HG03097 (cell line): ENCODE data around the gene PCYT1A.
"Not testable (repeated sequence)": the region's sequence is repeated elsewhere in the genome, so short reads cannot be mapped to it uniquely, and the experiment has no call there.

Source experiments
- ATAC-seq: cut with Tn5 transposase; IDR thresholded peaks from one replicate; pipeline ENCODE4 v1.9.1; 2021; ENCODE audit not compliant: unreplicated experiment, low FRiP score

Gene PCYT1A

DNA sequence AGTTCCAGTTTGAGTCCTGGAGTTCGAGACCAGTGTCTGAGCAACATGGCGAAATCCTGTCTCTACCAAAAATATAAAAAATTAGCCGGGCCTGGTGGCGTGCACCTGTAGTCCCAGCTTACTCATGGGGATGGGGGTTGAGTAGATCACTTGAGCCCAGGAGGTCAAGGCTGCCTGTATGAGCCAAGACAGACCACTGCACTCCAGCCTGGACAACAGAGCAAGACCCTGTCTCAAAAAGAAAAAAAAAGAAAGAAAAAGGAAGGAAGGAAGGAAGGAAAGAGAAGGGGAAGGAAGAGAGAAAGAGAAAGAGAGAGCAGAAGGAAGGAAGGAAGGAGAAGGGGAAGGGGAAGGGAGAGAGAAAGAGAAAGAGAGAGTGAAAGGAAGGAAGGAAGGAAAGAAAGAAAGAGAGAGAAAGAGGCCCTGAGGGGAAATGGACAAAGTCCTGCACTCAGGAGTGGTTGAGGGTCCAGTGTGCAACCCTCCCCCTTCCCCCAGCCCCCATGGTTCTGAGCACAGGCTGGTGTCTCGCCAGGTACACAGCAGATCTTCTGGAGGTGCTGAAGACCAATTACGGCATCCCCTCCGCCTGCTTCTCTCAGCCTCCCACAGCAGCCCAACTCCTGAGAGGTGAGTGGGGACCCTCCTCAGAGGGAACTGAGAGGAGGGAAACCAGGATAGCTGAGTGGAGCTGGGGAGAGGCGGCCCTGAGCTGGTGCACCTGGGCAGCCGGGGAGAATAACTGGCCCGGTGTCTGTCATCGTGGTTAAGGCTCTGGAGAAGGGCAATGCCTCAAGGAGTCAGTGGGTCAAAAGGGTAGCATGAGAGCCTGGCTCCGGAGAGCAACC, 70.0 kb downstream of the PCYT1A start:
- ATAC-seq, result no peak

DNA sequence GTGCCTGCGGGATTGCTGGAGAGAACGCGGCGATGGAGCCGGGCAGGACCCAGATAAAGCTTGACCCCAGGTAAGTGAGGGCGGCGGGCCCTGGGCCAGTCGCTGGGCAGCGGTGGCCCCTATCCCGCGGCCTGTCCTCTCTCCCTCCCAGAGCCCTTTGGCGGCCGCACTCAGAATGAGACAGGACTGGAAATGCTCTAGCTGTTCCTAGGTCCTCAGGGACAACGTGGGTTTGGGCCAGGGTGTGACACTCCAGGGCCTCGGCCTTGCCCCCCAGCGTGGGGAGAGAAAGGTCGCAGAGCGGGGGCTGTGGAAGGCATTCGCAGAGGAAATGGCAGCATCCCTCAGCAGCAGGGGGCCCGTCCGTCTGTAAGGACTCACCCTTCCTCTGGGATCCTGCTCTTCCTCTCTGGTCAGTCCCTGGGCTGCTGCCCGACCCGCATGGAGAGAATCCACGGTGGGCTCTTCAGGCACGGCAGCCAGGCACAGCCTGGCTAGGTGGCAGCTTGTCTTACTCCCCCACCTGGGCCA, 70.8 kb downstream of the PCYT1A start:
- no peak for ATAC-seq

DNA sequence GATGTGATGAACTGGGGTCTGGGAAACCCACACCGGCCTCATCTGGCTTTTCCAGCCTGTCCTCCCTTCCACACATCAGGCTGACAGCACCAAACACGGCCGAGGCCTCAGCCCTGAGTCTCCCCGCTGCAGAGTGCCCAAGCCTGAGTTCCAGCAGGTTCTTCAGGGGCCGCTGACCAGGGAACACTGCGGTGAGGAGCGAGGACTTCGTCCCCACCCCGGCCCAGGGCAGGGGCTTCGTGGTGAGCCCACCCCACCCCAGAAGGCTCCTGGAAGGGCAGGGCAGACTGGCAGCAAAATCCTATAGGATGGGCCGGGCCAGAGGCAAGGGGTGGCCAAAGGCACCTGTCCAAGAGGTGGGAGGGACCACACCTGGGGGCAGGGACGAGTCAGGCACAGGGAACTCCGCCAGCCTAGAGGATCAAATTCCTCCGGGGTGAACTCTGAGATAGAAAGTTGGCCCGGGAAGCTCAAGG, 71.4 kb downstream of the PCYT1A start, which contains the start of gene SLC51A:
Gene SLC51A, plus strand, starts transcription at position 446 of the 476 bp plus-strand sequence. CDS start 179 bp downstream, outside the sequence.
- ATAC-seq, result no peak

DNA sequence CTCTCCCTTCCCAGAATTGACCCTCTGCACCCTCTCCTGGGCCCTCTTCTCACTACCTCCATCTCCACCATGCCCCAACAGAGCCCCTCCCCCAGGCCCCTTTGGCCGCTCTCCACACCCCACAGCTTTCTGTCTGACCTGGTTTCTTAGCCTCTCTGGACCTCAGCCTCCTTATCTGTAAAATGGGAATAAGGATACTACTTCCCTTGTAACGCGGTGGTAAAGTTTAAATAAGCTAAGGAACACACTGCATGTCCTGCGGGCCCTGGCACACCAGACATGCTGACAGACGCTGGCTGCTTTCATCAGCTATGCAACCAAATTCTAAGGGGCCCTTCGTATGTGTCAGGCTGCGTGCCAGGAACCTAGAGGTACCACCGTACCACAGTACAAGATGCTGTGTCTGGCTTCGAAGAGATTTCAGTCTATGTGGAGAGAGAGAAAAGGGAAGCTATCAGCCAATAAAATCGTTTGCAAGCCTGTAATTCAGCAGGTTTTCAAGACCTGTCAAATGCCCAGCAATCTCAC, 72.0 kb downstream of the PCYT1A start:
- no peak for ATAC-seq

DNA sequence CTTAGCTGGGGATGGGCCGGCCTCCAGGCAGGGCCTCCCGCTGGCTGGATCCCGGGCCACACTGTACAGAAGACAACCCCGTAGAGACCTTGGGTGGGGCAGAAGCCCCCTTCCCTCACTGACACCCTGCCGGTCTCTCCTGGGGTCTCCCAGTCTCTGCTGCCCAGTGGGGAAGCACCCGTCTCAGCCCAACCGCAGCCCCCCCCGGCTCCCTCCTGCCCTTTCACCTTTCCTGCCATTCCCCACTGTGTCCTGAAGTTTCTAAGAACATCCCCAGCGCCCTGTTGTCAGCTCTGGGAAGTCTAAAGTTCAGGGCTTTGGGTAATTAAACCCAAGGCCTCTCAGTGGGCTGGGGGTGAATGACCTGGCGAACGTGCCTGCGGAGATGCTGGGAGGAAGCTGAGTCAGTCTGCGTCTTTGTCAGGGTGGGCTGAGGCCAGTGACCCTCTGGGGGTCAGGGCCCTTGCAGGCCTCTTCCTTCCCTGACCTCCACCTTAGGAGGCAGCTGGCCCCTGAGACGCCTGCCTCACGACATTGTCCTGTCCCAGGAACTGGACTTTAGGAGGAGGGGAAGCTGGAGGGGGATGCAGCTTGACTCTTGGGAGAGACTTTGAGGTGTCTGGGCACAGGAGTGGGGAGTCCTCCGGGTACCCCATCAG, 72.6 kb downstream of the PCYT1A start:
- ATAC-seq, result no peak

DNA sequence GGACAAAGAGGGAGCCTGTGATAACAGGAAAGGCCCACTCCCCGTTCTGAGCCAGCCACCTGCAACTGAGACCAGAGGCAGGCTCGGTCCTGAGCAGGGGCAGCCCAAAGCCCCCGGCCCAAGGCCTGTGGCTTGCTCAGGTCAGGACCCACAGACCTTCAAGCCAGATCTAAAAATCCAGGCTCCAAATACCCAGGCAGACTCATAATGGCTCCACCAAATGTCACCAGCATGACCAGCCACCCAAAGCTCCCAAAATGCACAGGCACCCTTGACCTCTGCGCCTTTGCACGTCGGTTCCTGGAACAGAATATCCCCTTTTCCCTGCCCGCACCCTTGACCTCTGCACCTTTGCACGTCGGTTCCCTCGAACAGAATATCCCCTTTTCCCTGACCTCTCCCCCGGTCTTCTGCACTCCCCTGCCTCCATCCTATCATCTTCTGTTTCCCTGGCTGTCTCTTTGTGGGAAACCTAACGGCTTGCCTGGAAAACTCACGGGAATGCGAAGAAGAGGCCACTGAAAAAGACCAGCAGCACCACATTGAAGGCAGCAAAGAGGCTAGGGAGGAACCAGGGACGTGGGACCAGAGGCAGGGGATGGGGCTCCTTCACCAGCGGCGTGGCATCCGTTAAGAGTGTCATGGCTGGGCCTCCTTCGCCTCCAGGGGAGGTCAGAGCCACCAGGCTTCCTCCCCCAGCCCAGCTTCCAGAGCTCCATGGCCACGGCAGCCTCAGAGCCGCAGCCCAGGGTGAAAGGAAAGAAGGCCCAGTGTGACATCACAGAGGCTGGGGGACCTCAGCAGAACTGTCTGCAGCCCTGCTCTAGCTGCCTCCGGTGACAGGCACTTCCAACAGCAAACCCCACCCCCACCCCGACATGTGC, 76.6 kb downstream of the PCYT1A start, which contains the start of gene ZDHHC19:
Gene ZDHHC19, minus strand, starts transcription at position 728 of the 884 bp plus-strand sequence. Its CDS starts 85 bp downstream, at position 643.
- no peak for ATAC-seq

DNA sequence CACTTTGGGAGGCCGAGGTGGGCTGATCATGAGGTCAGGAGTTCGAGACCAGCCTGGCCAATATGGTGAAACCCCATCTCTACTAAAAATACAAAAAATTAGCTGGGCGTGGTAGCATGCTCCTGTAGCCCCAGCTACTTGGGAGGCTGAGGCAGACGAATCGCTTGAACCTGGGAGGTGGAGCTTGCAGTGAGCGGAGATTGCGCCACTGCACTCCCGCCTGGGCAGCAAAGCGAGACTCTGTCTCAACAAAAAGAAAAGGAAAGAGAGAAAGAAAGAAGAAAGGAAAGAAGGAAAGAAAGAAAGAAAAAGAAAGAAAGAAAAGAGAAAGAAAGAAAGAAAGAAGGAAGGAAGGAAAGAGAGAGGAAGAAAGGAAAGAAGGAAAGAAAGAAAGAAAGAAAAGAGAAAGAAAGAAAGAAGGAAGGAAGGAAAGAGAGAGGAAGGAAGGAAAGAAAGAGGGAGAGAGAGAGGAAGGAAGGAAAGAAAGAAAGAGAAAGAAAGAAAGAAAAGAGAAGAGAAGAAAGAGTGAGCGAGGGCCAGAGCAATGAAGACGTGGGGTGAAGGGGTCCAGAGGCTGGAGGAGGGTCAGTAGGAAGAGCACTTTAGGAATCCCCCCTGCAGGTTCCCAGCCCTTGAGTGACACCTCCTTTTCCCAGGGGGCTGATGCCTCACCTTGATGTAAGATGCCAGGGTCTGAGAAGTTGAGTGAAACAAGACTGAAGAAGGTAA, 77.4 kb downstream of the PCYT1A start:
- ATAC-seq, result not testable (repeated sequence)

DNA sequence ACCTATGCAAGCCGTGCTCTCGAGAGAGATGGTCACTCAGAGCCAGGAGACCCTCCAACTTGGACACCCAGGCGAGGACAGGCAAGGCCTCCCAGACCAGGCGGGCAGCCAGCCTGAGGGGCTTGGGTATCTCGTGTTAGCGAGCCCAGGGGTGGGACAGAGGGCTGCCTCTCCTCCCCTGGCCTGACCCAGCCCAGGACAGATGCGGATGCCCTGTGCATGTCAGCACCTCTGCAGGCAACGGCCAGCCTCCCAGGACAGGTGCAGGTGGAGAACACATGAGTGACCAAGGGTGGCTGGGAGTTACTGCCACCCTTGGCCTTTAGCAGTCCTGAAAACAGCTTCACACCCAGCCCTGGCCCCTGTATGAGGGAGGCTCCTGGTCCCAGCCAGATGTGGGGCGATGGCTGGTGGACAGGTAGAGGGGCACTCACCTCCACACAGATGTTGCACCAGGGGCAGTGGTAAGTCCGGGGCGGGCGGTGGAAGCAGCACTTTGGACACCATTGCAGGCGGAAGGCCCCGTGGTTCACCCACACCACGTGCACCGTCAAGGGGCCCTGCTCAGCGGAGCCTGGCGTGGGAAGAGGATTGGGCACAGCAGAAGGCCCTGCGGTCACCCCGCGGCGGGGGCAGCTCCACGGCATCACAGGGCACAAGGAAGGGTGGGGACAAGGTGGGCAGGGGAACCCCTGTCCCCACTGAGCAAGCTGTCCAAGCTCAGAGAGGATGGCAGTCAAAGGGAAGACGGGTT, 78.4 kb downstream of the PCYT1A start:
- no peak for ATAC-seq

DNA sequence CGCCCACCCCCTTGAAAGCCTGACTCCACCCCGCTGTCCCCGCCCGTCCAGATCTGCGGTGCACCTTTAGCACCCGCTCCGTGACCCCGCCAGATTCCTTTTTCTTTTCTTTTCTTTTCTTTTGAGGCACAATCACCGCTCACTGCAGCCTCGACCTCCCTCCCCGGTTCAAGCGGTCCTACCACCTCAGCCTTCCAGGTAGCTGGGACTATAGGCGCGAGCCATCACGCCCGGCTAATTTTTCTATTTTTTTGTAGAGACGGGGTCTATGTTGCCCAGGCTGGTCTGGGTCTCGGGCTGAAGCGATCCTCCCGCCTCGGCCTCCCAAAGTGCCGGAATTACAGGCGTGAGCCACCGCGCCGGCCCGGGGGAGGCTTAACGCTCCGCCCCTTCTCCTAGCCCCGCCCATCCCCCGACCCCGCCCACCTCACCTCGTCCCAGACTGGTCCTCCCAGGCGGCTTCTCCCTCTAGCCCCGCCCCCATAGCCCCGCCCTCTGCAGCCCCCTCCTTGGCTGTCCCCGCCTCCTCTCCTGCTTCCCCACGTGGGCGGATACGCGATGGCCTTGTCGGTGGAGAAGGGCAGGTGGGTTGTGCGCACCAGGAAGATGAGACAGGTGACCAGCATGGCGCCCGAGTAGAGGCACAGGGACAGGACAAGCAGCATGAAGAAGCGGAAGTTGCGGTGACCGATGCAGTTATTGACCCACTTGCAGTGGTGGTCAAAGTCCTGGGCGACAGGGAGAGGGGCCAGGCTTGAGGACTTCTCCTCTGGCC, 79.5 kb downstream of the PCYT1A start:
- no peak for ATAC-seq

DNA sequence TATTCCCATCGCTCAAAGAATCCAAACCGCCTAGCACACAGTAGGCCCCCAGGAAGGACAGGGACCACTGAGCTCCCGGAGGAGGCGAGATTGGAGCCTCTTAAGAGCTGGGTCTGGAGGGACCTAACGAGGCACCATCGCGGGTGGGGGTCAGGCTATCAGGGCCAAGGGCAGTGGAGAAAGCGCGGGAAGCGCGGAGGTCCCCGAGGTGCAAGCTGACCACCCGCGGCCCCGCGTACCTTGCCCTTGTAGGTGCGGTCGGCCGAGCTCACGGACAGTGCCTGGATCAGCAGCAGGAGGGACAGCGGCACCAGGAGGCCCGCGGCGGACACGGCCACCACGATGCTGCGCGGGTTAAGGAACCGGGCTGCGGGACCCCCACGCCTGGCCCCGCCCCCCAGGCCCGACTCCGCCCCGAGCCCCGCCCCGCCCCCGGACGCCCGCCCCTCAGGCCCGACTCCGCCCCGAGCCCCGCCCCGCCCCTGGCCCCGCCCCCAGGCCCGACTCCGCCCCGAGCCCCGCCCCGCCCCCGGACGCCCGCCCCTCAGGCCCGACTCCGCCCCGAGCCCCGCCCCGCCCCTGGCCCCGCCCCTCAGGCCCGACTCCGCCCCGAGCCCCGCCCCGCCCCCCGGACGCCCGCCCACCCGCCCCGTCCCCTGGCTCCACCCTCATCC, 80.2 kb downstream of the PCYT1A start:
- no peak for ATAC-seq

DNA sequence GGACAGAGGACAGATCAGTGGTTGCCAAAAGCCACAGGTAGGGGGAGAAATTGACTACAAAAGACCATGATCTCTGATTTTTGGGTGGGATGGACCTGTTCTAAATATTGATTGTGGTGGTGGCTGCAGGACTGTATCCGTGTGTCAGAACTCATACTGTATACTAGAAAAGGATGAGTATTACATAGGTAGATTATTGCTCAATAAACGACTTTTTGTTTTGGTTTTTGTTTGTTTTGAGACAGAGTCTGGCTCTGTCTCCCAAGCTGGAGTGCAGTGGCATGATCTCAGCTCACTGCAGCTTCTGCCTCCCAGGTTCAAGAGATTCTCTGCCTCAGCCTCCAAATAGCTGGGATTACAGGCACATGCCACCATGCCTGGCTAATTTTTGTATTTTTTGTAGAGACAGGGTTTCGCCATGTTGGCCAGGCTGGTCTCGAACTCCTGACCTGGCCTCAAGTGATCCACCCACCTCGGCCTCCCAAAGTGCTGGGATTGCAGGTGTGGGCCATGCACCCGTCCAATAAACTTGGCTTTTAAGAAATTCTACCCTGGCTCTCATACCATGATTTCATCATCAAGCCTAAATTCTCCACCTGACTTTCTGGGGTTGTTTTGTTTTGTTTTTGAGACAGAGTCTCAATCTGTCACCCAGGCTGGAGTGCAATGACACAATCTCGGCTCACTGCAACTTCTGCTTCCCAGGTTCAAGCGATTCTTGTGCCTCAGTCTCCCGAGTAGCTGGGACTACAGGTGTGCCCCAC, 81.9 kb downstream of the PCYT1A start:
- not testable (repeated sequence) for ATAC-seq

DNA sequence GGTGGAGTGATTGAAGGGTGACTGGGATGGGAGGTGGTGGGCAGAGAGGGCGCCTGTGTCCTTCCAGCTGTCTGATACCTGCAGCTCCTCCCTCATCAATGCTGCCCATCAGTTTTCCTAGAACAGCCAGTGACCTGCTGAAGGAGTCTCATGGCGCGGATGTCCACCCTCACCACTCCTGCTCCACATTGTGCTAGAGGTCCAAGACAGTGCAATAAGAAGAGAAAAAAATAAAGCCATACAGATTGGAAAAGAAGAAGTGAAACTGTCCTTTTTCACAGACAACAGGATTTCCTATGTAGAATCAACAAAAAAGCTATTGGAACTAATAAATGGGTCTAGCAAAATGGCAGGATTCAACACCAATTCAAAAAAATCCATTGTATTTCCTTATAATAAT, 83.7 kb downstream of the PCYT1A start:
- no peak for ATAC-seq

DNA sequence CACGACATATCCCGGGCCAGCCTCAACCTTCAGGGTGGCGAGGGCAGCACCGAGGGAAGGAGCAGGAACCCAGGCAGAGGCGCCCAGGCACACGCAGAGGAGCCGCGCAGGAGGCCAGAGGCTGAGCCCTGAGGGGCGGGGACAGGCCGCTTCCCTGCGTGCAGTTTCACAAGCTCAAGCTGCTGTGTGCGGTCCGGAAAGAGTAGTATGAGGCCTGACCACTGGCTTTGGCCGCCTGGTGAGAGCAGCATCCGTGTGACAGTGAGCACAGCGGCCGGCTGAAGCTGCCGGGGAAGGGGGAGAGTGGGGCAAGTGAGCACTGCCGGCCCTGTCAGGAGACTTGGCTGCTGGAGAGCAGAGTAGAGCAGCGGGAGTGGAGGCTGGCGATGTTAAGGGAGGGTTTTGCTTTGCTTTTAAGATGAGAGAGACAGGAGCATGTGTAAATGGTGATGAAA, 85.0 kb downstream of the PCYT1A start:
- ATAC-seq, result no peak

DNA sequence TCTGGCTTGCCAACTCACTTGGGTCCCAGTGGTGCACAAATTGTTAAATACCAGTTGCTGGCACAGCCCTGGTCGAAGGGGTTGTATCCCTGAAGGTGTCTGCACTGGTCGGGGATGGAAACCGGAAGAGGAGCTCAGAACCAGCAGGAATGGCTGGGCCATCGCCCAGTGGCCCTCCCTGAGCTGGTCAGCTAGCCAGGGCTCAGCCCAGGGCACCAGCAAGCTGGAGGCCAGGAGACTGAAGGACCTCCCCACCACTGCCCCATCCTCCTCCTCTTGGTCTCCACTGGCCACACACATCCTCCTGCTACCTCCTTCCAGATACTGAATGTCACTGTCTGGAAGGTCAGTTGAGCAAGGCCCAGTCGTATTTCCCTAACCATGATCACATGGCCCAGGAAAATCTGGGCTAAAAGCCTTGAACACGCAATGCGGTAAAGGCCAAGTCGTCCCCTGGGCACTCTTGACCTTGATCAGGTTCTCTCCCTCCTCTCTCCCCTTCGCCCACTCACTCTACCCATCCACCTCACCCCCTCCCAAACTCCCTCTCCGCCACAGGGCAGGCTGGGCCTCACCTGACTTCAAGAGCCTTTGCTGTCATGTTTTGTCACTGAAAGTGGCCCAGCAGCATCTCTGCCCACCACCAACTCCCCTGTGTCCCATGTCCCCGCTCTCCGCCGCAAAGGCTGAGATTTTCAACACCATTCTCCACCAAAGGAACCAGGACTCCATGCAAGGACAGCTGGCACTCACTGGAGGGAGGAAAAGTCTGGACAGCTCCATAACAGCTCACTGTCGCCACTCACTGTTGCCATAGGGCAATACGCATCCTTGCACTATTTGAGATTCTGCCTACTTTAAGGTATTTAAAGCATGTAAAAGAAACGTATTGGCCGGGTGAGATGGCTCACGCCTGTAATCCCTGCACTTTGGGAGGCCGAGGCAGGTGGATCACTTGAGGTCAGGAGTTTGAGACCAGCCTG, 88.5 kb downstream of the PCYT1A start:
- no peak for ATAC-seq

DNA sequence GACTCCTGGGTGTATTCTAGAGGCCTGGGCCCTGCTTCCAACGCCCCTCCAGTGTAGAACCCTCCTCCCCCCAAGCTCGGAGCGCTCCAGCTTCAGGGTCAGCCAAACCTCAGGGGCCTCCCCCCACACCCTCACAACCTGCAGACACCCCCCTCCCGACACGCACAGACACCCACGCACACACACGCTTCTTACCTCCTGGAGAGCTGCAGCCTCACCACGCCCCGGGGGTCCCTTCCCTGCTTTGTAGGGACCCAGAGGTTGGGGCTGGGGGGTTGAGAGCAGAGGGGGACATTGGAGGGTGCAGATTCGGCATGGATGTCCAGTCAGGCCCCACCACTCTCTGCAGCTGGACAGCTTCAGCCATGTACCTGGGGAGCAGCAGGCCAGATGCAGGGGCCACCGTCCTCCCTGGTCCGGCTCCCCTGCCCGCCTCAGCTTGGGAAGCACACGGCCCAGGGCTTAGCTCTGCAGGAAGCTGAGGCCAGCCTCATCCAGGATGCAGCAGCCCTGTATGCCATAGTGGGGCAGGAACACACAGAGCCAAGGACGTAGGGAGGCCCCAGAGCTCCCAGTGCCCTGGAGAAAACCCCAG, 89.3 kb downstream of the PCYT1A start:
- ATAC-seq, result no peak
